ENCODE data around the gene TSHZ2.
"Not testable (repeated sequence)": the region's sequence is repeated elsewhere in the genome, so short reads cannot be mapped to it uniquely, and the experiment has no call there.

The TSHZ2 gene

DNA sequence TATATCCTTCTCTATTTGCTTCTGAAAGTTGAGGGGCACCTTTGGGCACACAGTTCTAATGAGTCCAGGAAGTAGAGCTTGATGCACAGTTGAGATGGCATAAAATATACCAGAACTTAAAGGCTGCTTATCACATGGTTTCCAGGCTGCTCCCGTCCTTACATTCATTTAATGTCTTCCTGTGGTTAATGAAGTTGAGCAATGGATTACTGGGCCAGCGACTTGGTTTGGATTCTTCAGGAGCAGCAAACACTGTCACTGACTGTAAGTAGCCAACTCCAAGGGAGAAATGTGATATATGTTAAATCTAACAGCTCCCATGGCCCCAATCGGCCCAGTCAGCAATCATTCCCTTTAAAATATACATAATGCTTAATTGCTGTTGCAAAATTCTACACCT is 9.0 kb upstream of the TSHZ2 start:
- in situ Hi-C loops (cut with MboI; ENCODE audit: low sequenced_read_pairs): no loop called here

DNA sequence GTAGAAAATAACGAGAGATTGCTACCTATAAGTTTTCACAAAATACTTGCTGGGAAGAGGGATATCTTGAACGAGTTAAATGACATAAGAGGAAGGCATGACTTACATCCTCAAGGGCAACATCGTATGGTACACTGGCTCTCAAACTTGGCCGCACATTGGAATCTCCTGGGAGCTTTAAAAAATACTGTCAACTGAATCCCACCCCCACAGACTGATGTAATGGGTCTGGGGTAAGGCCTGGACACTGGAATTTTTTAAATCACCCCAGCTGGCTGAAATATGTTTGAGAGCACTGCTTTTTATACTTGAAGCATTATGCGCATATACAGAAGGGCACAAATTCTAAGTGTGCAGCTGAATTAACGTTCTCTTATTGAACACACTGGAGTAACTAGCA is 8.0 kb upstream of the TSHZ2 start:
- in situ Hi-C loops (cut with MboI; ENCODE audit: low sequenced_read_pairs): no loop called here

DNA sequence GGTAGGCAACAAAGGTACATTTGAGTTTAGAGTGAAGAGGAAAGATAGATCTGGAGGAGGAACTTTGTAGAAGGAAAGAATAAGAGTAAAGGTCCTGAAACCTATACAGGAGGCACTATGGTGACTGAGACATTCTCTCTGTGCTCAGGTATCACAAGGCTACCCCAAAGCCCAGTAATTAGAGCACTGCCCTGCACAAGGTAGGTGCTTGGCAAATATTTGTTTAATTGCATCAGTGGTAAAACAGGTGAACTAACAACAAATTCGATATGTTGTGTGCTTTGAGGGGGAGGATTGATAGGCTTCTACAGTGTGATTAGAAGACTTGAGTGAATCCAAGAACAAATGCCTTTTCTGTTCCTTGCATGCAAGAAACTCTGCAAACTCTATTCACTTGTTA is 6.8 kb upstream of the TSHZ2 start:
- in situ Hi-C loops (cut with MboI; ENCODE audit: low sequenced_read_pairs): no loop called here

DNA sequence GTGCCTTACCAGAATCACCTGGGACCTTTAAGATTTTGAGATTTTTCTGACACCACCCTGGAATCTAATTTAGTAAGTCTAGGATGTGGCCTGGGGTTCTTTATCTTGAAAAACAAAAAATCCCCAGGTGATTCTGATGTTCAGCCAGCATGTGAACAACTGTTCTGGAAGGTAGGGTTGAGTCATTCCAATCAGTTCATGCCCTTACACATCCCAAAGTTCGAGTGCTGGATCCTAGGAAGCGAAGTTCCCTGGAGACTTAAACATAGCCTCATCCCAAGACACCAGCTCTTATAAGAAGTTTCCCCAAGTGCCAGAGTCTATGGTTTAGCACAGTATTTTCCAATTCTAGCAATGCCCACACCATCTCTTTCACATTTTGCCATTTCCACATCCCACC is 6.3 kb upstream of the TSHZ2 start:
- in situ Hi-C loops (cut with MboI; ENCODE audit: low sequenced_read_pairs): no loop called here

GRCh38 chr20:52966543-52966942 is 5.6 kb upstream of the TSHZ2 start:
- in situ Hi-C loops (cut with MboI; ENCODE audit: low sequenced_read_pairs): not testable (repeated sequence)

DNA sequence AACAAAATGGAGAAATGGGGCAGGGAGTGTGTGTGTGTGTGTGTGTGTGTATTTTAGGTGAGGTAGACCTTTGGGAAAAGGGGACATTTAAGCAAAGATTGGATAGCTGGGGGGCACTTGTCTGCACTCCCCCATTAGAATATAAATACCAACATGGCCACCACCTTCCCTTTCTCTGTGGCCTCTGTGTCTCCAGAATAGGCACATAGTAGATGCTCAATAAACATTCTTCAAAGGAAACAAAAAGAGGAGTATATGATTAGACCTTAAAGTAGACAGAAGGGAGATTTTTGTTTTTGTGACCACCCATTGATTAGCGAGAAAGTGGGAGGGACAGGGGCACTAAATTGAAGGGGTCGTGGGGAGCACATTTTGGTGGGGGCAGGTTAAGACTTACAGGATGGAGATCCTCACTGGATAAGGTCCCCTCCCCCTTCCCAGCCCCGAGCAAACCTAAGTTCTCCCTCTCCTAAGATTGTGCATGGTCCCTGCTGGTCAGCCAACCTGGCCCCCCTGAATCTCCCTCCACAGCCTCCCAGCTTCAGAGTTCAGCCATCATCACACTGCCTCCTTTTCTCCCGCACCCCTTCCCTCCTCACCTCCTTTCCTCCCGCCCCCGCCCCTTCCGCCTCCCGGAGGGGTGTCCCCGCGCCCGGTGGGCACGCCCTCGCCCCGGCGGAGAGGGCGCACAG is 514 bp upstream of the TSHZ2 start:
- in situ Hi-C loops (cut with MboI; ENCODE audit: low sequenced_read_pairs): no loop called here

DNA sequence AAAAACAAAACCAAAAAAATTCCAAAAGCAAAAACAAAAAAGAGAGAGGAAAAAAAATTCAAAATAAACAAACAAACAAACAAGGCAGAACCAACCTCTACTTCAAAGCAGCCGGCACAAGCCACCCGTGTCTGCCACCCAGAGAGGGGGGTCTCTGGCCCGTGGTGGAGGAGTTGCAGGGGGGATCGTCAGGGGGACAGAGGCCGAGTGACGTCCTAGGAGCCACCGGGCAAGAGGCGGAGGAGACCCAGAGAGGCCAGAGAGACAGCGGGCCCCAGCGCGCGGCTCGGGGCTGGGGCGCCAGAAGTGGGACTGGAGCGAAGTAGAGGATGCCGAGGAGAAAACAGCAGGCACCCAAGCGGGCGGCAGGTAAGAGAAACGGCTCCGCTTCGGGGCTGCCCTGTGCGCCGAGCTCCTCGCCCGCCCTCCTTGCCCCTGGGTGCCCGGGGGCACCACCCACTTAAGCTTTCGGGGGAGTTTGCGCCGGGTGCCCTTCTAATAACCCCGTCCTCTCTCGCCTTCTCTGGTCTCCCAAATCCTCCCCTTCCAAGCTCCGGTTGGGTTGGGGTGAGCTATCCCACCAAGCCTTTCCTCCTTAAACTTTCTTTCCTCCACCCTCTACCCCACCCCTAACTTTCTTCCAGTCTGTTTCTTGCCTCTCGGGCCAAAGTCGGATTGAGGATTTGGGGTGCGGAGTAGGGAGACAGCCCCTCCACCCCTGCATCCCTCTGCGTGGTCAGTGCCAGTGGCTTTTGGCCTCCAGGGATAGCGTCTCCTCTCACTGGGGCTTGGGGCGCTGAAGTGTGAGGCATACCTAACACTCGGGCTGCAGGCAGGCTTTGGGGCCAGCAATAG is 1.0 kb downstream of the TSHZ2 start:
- in situ Hi-C loops (cut with MboI; ENCODE audit: low sequenced_read_pairs): no loop called here

- in situ Hi-C loops (cut with MboI; ENCODE audit: low sequenced_read_pairs): no loop called here
Observed at GRCh38 chr20:52974179-52974594, 2.0 kb downstream of the TSHZ2 start.

DNA sequence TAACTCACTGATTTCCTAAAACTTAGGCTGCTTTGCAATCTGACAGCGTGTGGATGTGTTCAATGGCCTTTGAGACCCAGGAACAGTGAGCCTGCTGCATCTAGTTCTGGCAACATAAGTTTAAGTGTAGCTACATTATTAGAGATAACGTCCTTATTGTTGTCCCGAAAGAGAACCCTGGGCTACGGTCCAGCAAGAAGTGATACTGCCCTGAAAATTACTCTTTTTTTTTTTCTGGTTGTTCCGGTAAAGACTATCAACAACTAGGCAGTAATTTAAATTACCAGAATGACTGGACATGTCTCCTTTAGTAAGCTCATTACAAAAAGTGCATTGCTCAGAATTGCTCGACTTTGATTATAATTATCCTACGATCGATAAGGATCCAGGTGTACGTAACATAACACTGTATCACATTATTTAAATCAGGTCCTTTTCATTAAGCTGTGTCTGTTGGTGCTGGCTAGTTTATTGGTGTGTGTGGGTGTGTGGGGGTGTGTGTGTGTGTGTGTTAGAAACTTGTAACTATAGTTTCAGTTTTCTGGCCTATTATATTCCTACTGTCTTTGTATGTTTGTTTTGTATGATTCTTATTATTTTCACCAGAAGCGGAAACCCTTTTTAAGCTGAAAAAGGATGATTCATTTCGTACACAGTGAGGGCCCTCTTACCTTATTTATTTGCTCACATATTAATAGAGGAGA is 3.0 kb downstream of the TSHZ2 start:
- in situ Hi-C loops (cut with MboI; ENCODE audit: low sequenced_read_pairs): no loop called here

- in situ Hi-C loops (cut with MboI; ENCODE audit: low sequenced_read_pairs): no loop called here
Observed at GRCh38 chr20:52975803-52976531, 3.8 kb downstream of the TSHZ2 start.

GRCh38 chr20:52978851-52979250 is 6.7 kb downstream of the TSHZ2 start:
- in situ Hi-C loops (cut with MboI; ENCODE audit: low sequenced_read_pairs): no loop called here

- in situ Hi-C loops (cut with MboI; ENCODE audit: low sequenced_read_pairs): no loop called here
Observed at GRCh38 chr20:52981051-52981450, 8.9 kb downstream of the TSHZ2 start.

DNA sequence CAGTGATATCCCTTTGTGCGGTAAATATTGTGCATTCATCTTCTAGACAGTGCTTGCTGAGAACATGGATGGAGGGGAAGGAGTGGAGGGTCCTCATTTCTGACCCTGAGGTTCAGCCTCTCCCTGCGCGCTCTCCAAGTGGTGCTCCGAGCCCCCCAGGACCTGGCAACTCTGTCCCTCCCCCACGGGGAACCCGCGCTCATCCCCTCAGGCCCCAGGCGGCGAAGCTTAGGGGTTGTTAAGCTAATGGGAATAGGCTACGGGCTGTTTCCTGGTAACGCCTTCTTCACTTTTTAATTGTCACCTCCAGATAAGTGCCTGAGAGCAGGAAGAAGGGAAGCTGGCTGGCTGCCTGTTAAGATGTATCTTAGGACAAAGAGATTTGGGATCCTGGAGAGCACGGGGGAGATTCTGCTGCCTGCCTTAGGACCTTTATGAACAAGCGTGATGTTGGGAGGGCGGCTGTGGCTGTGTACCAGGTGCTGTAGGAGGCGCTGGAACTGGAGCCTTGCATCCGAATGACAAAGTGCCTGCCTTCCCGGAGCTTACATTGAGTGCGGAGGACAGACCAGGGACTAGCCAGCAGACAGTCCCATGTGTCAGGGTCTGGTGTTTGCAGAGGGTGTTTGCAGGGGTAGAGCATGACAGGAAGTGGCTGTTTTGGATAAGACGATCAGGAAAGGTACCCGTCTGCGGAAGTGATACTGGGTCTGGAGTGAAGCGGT is 11.7 kb downstream of the TSHZ2 start:
- in situ Hi-C loops (cut with MboI; ENCODE audit: low sequenced_read_pairs): no loop called here

DNA sequence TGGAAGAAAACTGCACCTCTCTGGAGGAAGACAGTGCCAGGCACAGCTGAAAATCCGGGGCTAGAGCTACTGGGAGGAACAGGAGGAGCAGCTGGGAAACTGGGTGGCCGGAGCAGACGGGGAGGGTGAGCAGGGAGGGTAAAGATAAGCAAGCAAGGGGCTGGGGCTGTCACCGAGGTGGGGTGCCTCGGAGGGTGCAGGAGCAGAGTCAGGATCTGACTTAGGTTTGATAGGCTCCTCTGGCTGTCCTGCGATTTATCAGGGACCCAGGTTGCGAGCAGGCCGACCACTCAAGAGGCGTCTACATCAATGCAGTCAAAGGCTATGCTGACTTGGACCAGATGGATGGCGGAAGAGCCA is 12.3 kb downstream of the TSHZ2 start:
- in situ Hi-C loops (cut with MboI; ENCODE audit: low sequenced_read_pairs): no loop called here

GRCh38 chr20:52985687-52986086 is 13.5 kb downstream of the TSHZ2 start:
- in situ Hi-C loops (cut with MboI; ENCODE audit: low sequenced_read_pairs): no loop called here

GRCh38 chr20:52987295-52987694 is 15.1 kb downstream of the TSHZ2 start:
- in situ Hi-C loops (cut with MboI; ENCODE audit: low sequenced_read_pairs): no loop called here

GRCh38 chr20:52991830-52992229 is 19.7 kb downstream of the TSHZ2 start:
- in situ Hi-C loops (cut with MboI; ENCODE audit: low sequenced_read_pairs): no loop called here

DNA sequence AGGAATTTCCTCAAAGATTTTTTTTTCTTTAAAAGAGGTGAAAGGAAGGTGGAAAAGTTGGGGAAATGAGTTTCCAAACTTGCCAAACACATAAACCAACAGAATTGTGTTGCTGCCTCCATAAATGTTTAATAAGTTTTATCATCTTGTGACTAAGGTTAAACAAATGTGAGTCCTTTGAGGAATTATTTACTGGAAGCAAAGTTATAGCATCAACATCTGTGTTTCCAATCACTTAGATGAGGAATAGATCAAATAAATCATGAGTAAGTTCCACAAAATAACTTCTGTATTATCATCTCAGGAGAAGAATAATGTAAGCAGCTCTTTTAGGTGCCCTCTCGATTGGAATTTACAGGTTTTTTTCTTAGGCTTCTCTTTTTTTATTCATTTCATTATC is 20.5 kb downstream of the TSHZ2 start:
- in situ Hi-C loops (cut with MboI; ENCODE audit: low sequenced_read_pairs): no loop called here

GRCh38 chr20:52993076-52993475 is 20.9 kb downstream of the TSHZ2 start:
- in situ Hi-C loops (cut with MboI; ENCODE audit: low sequenced_read_pairs): no loop called here

DNA sequence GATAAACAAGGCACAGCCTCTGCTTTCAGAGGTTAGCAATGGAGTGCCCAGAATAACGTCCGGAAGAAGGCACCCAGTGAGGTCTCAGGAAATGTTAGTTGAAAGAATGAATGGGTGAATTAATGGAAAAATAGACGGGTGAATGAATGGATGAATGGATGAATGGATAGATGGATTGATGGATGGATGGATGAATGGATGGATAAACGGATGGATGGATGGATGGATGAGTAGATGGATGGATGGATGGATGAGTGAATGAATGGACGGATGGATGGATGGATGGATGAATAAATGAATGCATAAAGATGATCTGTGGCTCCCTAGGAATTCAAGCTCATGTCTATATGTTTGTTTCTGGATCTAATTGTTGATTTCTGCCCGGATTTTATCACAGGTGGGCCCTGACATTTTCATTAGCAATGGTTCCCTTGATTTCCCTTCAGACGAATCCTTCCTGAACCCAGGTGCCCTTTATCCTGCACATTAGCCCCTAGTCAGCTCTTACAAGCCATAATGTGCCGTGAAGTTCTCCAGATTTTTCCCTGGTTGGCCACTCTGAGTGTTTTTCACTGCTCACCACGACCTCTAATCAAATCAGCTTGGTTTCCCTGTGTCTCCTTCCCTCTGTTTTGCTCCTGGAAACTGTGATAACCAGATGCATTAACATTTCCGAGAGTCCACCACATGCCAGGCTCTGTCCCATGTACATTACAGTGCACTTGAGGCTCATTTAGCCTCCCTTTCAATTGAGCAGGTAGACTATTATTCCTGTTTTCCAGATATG is 22.2 kb downstream of the TSHZ2 start:
- in situ Hi-C loops (cut with MboI; ENCODE audit: low sequenced_read_pairs): no loop called here
